GM19193 (cell line): ENCODE data around the gene IFT122.

ENCODE experiments used
- POLR2A ChIP-seq: IDR thresholded peaks from 4 replicates; pipeline ENCODE4 v1.6.1; 2011; ENCODE audit not compliant: insufficient read depth, insufficient read length; ENCODE audit errors: extremely low read depth

IFT122 gene

DNA sequence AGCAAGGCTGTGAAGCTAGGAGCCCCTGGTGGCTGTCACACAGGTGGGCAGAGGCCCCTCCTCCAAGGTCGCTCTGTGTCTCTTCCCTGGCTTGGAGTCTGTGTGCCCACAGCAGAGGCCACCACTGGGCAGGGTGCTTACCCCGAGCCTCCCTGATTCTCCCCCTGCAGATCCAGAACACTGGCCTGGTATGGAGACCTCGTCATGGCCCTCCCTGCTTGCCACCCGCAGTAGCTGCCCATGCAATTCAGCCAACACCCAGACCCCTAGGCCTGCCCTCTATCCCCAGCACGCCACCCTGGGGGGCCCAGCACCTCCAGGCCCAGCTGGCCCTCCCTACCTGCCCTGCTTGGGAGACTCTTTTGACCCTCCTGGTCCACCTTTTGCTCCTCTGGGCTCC lies 82.9 kb downstream of the IFT122 start:
- no peak for TF ChIP-seq POLR2A

DNA sequence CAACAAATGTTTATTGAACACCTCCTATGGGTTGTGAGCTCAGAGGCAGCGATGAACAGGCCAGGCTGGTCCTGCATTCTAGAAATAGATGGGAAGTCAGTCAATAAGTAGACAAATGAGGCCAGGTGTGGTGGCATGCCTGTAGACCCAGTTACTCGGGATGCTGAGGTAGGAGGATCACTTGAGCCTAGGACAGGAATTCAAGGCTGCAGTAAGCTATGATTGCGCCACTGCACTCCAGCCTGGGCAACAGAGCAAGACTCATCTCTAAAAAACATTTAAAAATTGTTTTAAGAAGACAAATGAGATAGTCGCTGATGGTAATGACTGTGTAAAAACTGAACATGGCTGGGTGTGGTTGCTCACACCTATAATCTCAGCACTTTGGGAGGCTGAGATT lies 84.1 kb downstream of the IFT122 start:
- TF ChIP-seq POLR2A: no peak

DNA sequence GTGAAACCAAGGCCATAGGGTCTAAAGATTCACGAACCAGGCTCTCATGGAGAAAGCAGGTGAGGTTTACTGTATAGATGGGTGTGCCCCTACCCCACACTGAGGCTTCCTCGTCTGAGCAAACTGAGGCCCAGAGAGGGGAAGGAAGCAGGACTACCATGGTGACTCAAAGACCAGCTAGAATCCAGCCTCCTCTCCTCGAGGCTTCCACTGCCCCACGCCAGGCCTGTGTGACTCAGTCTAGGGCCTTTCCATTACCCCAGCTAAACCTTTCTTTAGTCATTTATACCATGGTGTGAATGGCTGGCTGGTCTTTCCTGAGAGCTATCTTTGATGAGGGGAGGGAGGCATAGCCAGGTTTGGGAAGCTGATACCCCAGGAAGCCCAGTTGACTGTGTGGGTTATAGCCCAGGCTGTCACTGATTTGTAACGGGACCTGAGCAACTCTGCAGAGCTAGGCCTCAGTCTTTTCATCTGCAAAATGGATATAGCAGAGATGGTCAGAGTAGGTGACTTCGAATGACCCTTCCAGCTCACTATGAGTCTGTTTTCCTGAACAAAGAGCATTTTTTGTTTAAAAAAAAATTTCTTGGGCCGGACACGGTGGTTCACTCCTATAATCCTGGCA lies 85.4 kb downstream of the IFT122 start:
- TF ChIP-seq POLR2A: no peak

- no peak for TF ChIP-seq POLR2A
Observed at GRCh38 chr3:129526121-129526900, 86.3 kb downstream of the IFT122 start.

DNA sequence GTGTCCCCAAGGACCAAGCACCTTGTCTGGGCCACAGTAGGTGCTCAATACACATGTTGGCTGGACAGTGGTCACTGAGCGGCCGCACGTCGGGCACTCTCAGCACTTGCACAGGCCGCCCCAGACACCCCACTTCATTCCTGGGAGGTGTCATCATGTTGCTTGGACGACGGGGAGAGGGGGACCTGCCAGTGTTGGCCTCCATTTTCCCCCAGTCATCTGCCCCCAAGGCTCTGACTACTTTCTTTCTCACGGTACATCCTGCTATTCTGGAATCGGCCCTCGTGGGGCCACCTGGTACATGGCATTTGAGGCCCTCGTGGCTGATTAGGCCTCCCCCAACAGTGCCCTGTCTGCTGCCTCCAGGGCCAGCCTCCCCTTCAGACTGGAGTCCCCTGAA lies 87.2 kb downstream of the IFT122 start:
- no peak for TF ChIP-seq POLR2A

DNA sequence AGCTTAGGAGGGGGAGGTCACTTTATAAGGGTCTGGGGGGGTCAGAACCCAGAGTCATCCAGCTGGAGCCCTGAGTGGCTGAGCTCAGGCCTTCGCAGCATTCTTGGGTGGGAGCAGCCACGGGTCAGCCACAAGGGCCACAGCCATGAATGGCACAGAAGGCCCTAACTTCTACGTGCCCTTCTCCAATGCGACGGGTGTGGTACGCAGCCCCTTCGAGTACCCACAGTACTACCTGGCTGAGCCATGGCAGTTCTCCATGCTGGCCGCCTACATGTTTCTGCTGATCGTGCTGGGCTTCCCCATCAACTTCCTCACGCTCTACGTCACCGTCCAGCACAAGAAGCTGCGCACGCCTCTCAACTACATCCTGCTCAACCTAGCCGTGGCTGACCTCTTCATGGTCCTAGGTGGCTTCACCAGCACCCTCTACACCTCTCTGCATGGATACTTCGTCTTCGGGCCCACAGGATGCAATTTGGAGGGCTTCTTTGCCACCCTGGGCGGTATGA lies 88.6 kb downstream of the IFT122 start, which contains the start of gene RHO:
Gene RHO, plus strand, starts transcription at position 51 of the 512 bp plus-strand sequence. Its CDS starts 95 bp downstream, at position 146.
- TF ChIP-seq POLR2A: no peak

- no peak for TF ChIP-seq POLR2A
Observed at GRCh38 chr3:129529436-129530210, 89.6 kb downstream of the IFT122 start.

DNA sequence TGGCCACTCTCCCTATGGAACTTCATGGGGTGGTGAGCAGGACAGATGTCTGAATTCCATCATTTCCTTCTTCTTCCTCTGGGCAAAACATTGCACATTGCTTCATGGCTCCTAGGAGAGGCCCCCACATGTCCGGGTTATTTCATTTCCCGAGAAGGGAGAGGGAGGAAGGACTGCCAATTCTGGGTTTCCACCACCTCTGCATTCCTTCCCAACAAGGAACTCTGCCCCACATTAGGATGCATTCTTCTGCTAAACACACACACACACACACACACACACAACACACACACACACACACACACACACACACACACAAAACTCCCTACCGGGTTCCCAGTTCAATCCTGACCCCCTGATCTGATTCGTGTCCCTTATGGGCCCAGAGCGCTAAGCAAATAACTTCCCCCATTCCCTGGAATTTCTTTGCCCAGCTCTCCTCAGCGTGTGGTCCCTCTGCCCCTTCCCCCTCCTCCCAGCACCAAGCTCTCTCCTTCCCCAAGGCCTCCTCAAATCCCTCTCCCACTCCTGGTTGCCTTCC lies 90.3 kb downstream of the IFT122 start:
- no peak for TF ChIP-seq POLR2A

DNA sequence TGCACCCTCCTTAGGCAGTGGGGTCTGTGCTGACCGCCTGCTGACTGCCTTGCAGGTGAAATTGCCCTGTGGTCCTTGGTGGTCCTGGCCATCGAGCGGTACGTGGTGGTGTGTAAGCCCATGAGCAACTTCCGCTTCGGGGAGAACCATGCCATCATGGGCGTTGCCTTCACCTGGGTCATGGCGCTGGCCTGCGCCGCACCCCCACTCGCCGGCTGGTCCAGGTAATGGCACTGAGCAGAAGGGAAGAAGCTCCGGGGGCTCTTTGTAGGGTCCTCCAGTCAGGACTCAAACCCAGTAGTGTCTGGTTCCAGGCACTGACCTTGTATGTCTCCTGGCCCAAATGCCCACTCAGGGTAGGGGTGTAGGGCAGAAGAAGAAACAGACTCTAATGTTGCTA lies 90.8 kb downstream of the IFT122 start:
- no peak for TF ChIP-seq POLR2A

- no peak for TF ChIP-seq POLR2A
Observed at GRCh38 chr3:129531699-129532098, 91.7 kb downstream of the IFT122 start.

DNA sequence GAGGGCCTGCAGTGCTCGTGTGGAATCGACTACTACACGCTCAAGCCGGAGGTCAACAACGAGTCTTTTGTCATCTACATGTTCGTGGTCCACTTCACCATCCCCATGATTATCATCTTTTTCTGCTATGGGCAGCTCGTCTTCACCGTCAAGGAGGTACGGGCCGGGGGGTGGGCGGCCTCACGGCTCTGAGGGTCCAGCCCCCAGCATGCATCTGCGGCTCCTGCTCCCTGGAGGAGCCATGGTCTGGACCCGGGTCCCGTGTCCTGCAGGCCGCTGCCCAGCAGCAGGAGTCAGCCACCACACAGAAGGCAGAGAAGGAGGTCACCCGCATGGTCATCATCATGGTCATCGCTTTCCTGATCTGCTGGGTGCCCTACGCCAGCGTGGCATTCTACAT lies 92.2 kb downstream of the IFT122 start:
- TF ChIP-seq POLR2A: no peak

DNA sequence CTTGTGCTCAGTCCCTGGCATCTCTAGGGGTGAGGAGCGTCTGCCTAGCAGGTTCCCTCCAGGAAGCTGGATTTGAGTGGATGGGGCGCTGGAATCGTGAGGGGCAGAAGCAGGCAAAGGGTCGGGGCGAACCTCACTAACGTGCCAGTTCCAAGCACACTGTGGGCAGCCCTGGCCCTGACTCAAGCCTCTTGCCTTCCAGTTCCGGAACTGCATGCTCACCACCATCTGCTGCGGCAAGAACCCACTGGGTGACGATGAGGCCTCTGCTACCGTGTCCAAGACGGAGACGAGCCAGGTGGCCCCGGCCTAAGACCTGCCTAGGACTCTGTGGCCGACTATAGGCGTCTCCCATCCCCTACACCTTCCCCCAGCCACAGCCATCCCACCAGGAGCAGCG lies 93.4 kb downstream of the IFT122 start:
- no peak for TF ChIP-seq POLR2A

DNA sequence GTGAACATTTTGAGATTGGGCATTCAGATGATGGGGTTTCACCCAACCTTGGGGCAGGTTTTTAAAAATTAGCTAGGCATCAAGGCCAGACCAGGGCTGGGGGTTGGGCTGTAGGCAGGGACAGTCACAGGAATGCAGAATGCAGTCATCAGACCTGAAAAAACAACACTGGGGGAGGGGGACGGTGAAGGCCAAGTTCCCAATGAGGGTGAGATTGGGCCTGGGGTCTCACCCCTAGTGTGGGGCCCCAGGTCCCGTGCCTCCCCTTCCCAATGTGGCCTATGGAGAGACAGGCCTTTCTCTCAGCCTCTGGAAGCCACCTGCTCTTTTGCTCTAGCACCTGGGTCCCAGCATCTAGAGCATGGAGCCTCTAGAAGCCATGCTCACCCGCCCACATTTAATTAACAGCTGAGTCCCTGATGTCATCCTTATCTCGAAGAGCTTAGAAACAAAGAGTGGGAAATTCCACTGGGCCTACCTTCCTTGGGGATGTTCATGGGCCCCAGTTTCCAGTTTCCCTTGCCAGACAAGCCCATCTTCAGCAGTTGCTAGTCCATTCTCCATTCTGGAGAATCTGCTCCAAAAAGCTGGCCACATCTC lies 94.5 kb downstream of the IFT122 start:
- no peak for TF ChIP-seq POLR2A

DNA sequence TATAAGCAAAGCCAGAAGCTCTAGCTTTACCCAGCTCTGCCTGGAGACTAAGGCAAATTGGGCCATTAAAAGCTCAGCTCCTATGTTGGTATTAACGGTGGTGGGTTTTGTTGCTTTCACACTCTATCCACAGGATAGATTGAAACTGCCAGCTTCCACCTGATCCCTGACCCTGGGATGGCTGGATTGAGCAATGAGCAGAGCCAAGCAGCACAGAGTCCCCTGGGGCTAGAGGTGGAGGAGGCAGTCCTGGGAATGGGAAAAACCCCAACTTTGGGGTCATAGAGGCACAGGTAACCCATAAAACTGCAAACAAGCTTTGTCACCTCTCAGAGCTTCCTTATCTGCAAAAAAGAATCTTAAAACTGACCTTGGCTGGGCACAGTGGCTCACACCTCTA lies 95.1 kb downstream of the IFT122 start:
- no peak for TF ChIP-seq POLR2A

DNA sequence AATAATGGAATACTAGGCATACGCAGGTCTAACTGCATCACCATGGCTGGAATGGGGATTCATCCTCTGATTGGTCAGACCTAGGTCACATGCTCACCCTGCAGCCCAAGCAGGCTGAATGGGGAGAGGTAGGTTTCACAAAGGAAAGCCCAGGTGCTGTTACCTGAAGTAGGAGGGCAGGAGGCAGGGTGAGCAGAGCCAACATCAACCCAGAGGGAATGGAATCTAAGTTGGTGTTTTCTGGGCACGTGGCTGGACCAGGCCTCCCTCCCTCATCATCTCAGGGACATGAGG lies 96.3 kb downstream of the IFT122 start:
- no peak for TF ChIP-seq POLR2A

- no peak for TF ChIP-seq POLR2A
Observed at GRCh38 chr3:129536804-129537203, 96.8 kb downstream of the IFT122 start.

DNA sequence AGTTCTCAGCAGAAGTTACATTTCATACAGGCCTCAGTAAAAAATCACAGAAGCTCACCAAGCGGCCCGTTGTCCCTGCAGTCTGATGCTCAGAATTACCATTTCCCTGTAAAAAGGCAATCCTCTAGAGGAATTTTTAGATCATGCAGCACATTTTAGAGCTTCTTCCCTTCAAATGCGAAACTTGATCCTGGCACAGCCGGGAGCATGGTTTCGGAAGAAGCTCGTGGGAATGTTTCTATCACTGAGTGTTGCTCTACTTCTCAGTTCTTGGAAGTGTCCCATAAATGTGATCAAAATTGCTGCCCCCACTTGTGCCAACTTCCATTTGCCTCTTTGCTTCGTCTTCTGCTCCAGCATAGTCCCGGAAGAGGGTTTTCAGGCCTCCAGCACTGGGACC lies 99.2 kb downstream of the IFT122 start:
- TF ChIP-seq POLR2A: no peak
